Neutrophil (primary cell): ENCODE measurements around the gene CSTF2.
A peak's percentile ranks its signal among the peaks of the same experiment; 100 is the strongest.
"Not testable (repeated sequence)": the region's sequence is repeated elsewhere in the genome, so short reads cannot be mapped to it uniquely, and the experiment has no call there.

Source experiments
- H3K27ac ChIP-seq: fragments of 200-600 bp; sonication (generic); 2 replicates; pipeline ENCODE4 v1.5.1; 2016; ENCODE audit warnings: mild to moderate bottlenecking, moderate library complexity
- H3K27me3 ChIP-seq: fragments of 200-600 bp; sonication (generic); 2 replicates; pipeline ENCODE4 v1.6.0; 2016; ENCODE audit warnings: mild to moderate bottlenecking
- H3K36me3 ChIP-seq: fragments of 200-600 bp; sonication (generic); 2 replicates; pipeline ENCODE4 v1.5.1; 2017
- H3K4me1 ChIP-seq, 2 experiments: fragments of 200-600 bp in 1 of 2; sonication (generic) in 1 of 2; 1 replicate in 1 of 2; 2 replicates in 1 of 2; pipeline versions ENCODE4 v1.5.1 to v1.6.1; 2013 to 2016; ENCODE audit warnings: low read depth in 1 of 2, low read length in 1 of 2, mild to moderate bottlenecking in 1 of 2, moderate library complexity in 1 of 2; ENCODE audit not compliant: control insufficient read depth in 1 of 2, insufficient read depth in 1 of 2
- H3K4me3 ChIP-seq, 2 experiments: fragments of 200-600 bp in 1 of 2; sonication (generic) in 1 of 2; 1 replicate in 1 of 2; 2 replicates in 1 of 2; pipeline ENCODE4 v1.5.1; 2013 to 2016; ENCODE audit warnings: low read depth in 1 of 2, low read length in 1 of 2, mild to moderate bottlenecking in 1 of 2, moderate library complexity in 1 of 2
- H3K9me3 ChIP-seq: fragments of 200-600 bp; sonication (generic); 2 replicates; pipeline ENCODE4 v1.5.1; 2016
- TF ChIP-seq, protein P1 (sequence below): fragments of 200-600 bp; sonication (generic); IDR thresholded peaks from 2 replicates; pipeline ENCODE4 v1.5.1; 2016; ENCODE audit warnings: antibody characterized with exemption

CSTF2 gene, protein sequence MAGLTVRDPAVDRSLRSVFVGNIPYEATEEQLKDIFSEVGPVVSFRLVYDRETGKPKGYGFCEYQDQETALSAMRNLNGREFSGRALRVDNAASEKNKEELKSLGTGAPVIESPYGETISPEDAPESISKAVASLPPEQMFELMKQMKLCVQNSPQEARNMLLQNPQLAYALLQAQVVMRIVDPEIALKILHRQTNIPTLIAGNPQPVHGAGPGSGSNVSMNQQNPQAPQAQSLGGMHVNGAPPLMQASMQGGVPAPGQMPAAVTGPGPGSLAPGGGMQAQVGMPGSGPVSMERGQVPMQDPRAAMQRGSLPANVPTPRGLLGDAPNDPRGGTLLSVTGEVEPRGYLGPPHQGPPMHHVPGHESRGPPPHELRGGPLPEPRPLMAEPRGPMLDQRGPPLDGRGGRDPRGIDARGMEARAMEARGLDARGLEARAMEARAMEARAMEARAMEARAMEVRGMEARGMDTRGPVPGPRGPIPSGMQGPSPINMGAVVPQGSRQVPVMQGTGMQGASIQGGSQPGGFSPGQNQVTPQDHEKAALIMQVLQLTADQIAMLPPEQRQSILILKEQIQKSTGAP

DNA sequence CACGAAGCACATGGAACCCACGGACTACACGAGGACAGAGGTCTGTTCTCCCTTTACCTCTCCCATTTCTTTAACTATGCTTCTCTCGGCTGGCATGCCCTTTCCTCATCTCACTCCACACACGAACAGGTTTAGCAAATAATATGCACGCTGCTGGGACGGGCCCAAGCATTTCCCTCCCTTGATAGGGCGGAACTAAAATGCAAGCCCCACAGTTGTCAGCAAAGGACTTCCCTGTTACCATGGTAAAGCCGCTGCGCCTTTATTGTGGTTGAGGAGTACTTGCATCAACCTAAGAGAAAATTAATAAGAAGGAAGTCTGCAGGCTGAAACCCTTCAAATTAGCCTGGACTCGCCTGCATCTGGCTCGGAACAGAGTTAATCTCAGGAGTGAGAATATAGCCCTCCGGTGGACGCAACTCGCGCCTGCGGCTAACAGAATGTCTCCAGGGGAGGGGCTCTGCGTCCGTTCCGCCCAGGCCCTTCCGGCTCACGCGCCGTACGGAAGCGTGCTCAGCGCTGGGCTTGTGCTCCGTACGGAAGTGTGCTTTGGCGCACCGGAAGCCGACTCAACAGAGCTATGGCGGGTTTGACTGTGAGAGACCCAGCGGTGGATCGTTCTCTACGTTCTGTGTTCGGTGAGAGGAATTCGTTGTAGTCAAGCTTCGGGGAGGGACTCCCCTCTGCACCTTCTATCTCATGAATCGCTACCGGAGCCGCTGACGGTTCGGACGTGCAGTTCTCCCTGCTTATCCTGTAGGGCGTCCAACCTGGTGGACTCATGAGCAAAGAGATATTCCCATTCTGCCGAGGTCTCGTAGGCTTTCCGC is at the start of gene CSTF2:
TSS of gene CSTF2 (plus strand) at position 555 of the 830 bp plus-strand sequence. CDS start at position 581, 26 bp downstream.
- H3K27ac ChIP-seq, result peak within 1 kb of the TSS; percentile 76
- peak within 1 kb of the TSS; percentile 62 to 74 for H3K4me3 ChIP-seq
- peaks cover 3 to 10% of the 10 kb centered on the region in 2 experiments for H3K4me1 ChIP-seq
- no peaks in the 10 kb centered on the region for H3K9me3 ChIP-seq
- H3K36me3 ChIP-seq, result peaks cover 10% of the 10 kb centered on the region
- peaks cover 36% of the 10 kb centered on the region for H3K27me3 ChIP-seq
- TF ChIP-seq, protein P1, sequence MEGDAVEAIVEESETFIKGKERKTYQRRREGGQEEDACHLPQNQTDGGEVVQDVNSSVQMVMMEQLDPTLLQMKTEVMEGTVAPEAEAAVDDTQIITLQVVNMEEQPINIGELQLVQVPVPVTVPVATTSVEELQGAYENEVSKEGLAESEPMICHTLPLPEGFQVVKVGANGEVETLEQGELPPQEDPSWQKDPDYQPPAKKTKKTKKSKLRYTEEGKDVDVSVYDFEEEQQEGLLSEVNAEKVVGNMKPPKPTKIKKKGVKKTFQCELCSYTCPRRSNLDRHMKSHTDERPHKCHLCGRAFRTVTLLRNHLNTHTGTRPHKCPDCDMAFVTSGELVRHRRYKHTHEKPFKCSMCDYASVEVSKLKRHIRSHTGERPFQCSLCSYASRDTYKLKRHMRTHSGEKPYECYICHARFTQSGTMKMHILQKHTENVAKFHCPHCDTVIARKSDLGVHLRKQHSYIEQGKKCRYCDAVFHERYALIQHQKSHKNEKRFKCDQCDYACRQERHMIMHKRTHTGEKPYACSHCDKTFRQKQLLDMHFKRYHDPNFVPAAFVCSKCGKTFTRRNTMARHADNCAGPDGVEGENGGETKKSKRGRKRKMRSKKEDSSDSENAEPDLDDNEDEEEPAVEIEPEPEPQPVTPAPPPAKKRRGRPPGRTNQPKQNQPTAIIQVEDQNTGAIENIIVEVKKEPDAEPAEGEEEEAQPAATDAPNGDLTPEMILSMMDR, result no peak

DNA sequence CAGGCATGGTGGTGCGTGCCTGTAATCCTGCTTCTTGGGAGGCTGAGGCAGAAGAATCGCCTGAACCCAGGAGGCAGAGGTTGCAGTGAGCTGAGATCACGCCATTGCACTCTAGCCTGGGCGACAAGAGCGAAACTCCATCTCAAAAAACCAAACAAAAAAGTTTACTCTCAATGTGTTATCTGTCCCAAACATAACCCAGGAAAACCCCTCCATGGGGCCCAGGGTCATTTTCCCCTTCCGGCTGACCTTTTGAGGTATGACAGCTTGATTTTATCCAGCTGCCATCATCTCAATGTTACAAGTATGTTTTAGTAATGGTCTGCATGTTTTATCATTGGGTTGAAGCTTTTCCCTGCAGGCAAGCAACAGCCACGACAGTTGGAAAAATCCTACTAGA is 23.8 kb upstream of the CSTF2 start:
- not testable (repeated sequence) for H3K36me3 ChIP-seq, H3K4me1 ChIP-seq, H3K27me3 ChIP-seq, H3K9me3 ChIP-seq, H3K27ac ChIP-seq, H3K4me3 ChIP-seq

- no peaks in the 10 kb centered on the region for H3K27me3 ChIP-seq
- no peaks in the 10 kb centered on the region for H3K4me1 ChIP-seq
- H3K9me3 ChIP-seq, result no peaks in the 10 kb centered on the region
- TF ChIP-seq, protein P1, result no peak
- no peak overlapping the region for H3K27ac ChIP-seq
- H3K36me3 ChIP-seq, result no peaks in the 10 kb centered on the region
- no peak overlapping the region for H3K4me3 ChIP-seq
Observed at GRCh38 chrX:100797359-100797758, 22.8 kb upstream of the CSTF2 start.

- Histone ChIP-seq H3K9me3 (no peaks in the 10 kb centered on the region), H3K4me3 (no peak overlapping the region), H3K36me3 (no peaks in the 10 kb centered on the region), H3K4me1 (no peaks in the 10 kb centered on the region), H3K27ac (no peak overlapping the region), H3K27me3 (no peaks in the 10 kb centered on the region)
- TF ChIP-seq, protein P1, result no peak
Observed at GRCh38 chrX:100798484-100799214, 21.5 kb upstream of the CSTF2 start.

DNA sequence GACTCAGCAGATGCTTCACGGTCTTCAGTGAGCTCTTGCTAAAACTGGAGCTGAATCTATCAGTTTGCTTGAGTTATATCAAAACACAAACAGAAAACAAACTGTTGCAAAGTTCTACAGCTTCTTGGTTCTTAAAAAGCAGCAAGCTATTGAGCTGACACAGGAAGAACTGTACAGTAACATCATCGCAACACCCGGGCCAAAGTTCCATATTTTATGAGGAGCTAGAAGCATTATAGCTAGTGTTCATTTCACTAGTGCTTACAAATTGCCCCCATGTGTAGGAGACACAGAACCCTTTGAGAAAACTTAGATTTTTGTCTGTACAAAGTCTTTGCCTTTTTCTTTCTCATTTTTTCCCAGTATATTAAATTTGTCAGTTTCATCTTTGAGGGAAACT is 17.3 kb upstream of the CSTF2 start:
- H3K36me3 ChIP-seq, result no peaks in the 10 kb centered on the region
- no peak overlapping the region for H3K27ac ChIP-seq
- TF ChIP-seq, protein P1, result no peak
- no peaks in the 10 kb centered on the region for H3K27me3 ChIP-seq
- H3K9me3 ChIP-seq, result no peaks in the 10 kb centered on the region
- no peak overlapping the region for H3K4me3 ChIP-seq
- no peaks in the 10 kb centered on the region for H3K4me1 ChIP-seq
